Adrenal gland (tissue), 5 donors: ENCODE data around the gene KAZN.

Experiments used
- POLR2A ChIP-seq, 2 donors: fragments of 450-650 bp; IDR thresholded peaks; one replicate each; pipeline ENCODE4 v1.6.1; 2017; ENCODE audit warnings: antibody characterized with exemption in 2 of 2, mild to moderate bottlenecking in 2 of 2, moderate library complexity in 1 of 2
- TF ChIP-seq, protein P1 (sequence below), 6 experiments: fragments of 450-650 bp in 4 of 6; fragments of 200-600 bp in 2 of 6; sonication (generic) in 1 of 6; IDR thresholded peaks; 1 replicate in 5 of 6; 2 replicates in 1 of 6; pipeline versions ENCODE4 v1.5.1 to v1.8.0; 2016 to 2021; ENCODE audit warnings: antibody characterized with exemption in 6 of 6, mild to moderate bottlenecking in 2 of 6, moderate library complexity in 1 of 6
- donor health status: DM: no; HTN: no; CAD: no.

- TF ChIP-seq, protein P1, sequence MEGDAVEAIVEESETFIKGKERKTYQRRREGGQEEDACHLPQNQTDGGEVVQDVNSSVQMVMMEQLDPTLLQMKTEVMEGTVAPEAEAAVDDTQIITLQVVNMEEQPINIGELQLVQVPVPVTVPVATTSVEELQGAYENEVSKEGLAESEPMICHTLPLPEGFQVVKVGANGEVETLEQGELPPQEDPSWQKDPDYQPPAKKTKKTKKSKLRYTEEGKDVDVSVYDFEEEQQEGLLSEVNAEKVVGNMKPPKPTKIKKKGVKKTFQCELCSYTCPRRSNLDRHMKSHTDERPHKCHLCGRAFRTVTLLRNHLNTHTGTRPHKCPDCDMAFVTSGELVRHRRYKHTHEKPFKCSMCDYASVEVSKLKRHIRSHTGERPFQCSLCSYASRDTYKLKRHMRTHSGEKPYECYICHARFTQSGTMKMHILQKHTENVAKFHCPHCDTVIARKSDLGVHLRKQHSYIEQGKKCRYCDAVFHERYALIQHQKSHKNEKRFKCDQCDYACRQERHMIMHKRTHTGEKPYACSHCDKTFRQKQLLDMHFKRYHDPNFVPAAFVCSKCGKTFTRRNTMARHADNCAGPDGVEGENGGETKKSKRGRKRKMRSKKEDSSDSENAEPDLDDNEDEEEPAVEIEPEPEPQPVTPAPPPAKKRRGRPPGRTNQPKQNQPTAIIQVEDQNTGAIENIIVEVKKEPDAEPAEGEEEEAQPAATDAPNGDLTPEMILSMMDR (IDR thresholded peaks at IDR 0.05): no peak
- no peak for TF ChIP-seq POLR2A (IDR thresholded peaks at IDR 0.05)
These were observed 490.9 kb downstream of the KAZN start for GRCh38 chr1:15089258-15089992.
